Kidney epithelial cell (primary cell): ENCODE results near the gene KAT5. TPM values are rescaled to one million over a fixed set of nuclear protein-coding genes. Genes with fewer than 3 reads are reported as not detected.
"Not testable (repeated sequence)": the region's sequence is repeated elsewhere in the genome, so short reads cannot be mapped to it uniquely, and the experiment has no call there.

Source experiments
- DNase-seq: peaks from one replicate; pipeline ENCODE4 v3.0.0-alpha.2; 2010; ENCODE audit warnings: low read depth
- H3K27me3 ChIP-seq: 2 replicates; pipeline ENCODE4 v1.6.0; 2011; ENCODE audit warnings: low read length; ENCODE audit not compliant: control insufficient read depth, insufficient read depth
- H3K36me3 ChIP-seq: 2 replicates; pipeline ENCODE4 v1.5.1; 2011; ENCODE audit warnings: low read length; ENCODE audit not compliant: control insufficient read depth, insufficient read depth
- H3K4me3 ChIP-seq: 2 replicates; pipeline ENCODE4 v1.5.1; 2011; ENCODE audit warnings: low read depth, mild to moderate bottlenecking, control low read depth, low read length
- CTCF ChIP-seq: IDR thresholded peaks from 2 replicates; pipeline ENCODE4 v1.5.1; 2011; ENCODE audit warnings: mild to moderate bottlenecking, moderate library complexity, low read length, control low read depth, inconsistent platforms; ENCODE audit not compliant: insufficient read depth, poor library complexity, severe bottlenecking
- total RNA-seq: library from RNA; depleted of rRNA; stranded (reverse); fragments of >200 nt; gene quantifications from 2 replicates; pipeline ENCODE4 v1.2.3, GENCODE V29; 2015

The KAT5 gene
- total RNA-seq, 1 donor from 2014 or later = 73.3 TPM

- DNase-seq = no peak
Measured at GRCh38 chr11:65764434-65764833, 52.4 kb downstream of the KAT5 start.

GRCh38 chr11:65766535-65766934 lies 54.5 kb downstream of the KAT5 start:
- DNase-seq = no peak
- H3K4me3 ChIP-seq = no peak overlapping the region
- no peaks in the 10 kb centered on the region for H3K36me3 ChIP-seq
- no peak for TF ChIP-seq CTCF
- no peaks in the 10 kb centered on the region for H3K27me3 ChIP-seq

More at GRCh38 chr11:65764434-65764833, 52.4 kb downstream of the KAT5 start:
- H3K4me3 ChIP-seq = no peak overlapping the region
- no peaks in the 10 kb centered on the region for H3K36me3 ChIP-seq
- TF ChIP-seq CTCF = no peak
- H3K27me3 ChIP-seq = no peaks in the 10 kb centered on the region

GRCh38 chr11:65767406-65767805 lies 55.4 kb downstream of the KAT5 start:
- Histone ChIP-seq H3K27me3 (no peaks in the 10 kb centered on the region), H3K36me3 (no peaks in the 10 kb centered on the region), H3K4me3 (no peak overlapping the region)
- no peak for TF ChIP-seq CTCF
- DNase-seq = no peak

DNA sequence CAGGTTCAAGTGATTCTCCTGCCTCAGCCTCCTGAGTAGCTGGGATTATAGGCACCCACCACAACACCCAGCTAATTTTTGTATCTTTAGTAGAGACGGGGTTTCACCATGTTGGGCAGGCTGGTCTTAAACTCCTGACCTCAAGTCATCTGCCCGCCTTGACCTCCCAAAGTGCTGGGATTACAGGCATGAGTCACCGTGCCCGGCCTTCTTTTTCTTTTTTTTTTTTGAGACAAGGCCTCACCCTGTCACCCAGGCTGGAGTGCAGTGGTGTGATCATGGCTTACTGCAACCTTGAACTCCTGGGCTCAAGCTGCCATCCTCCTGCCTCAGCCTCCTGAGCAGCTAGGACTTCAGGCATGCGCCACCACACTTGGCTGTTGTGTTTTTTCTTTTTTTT lies 55.8 kb downstream of the KAT5 start:
- not testable (repeated sequence) for DNase-seq, H3K27me3 ChIP-seq, H3K4me3 ChIP-seq, H3K36me3 ChIP-seq

Other genes with a start within 250 kb of the KAT5 start
- 1,605 and 1,895 TPM in 2 replicates for gene MALAT1, start 213.2 kb upstream of the KAT5 start, total RNA-seq
- gene SCYL1, start 187.2 kb upstream of the KAT5 start, total RNA-seq = 116 and 121 TPM in 2 replicates
- gene LTBP3, start 153.9 kb upstream of the KAT5 start, total RNA-seq = 116 and 122 TPM in 2 replicates
- gene ZNRD2, start 141.8 kb upstream of the KAT5 start, total RNA-seq = 67.3 and 91.6 TPM in 2 replicates
- 63.9 and 68.5 TPM in 2 replicates for gene FAM89B, start 139.7 kb upstream of the KAT5 start, total RNA-seq
- gene EHBP1L1, start 136.2 kb upstream of the KAT5 start, total RNA-seq = 19.5 and 20.9 TPM in 2 replicates
- gene KCNK7, start 116.5 kb upstream of the KAT5 start, total RNA-seq = not detected in 2 replicates
- gene MAP3K11, start 98.0 kb upstream of the KAT5 start, total RNA-seq = 58.3 and 60.8 TPM in 2 replicates
- gene PCNX3, start 96.5 kb upstream of the KAT5 start, total RNA-seq = 61.9 and 71.2 TPM in 2 replicates
- gene SIPA1, start 74.2 kb upstream of the KAT5 start, total RNA-seq = 19.6 and 25.8 TPM in 2 replicates
- gene RELA, start 49.3 kb upstream of the KAT5 start, total RNA-seq = 64.3 and 103 TPM in 2 replicates
- gene RNASEH2C, start 8.5 kb downstream of the KAT5 start, total RNA-seq = 43.1 and 50.1 TPM in 2 replicates
- gene AP5B1, start 68.7 kb downstream of the KAT5 start, total RNA-seq = 21.5 and 21.7 TPM in 2 replicates
- gene OVOL1, start 74.8 kb downstream of the KAT5 start, total RNA-seq = 15.8 and 17.8 TPM in 2 replicates
- 1.4 and 1.9 TPM in 2 replicates for gene SNX32, start 121.7 kb downstream of the KAT5 start, total RNA-seq
- gene CFL1, start 145.9 kb downstream of the KAT5 start, total RNA-seq = 1,640 and 1,825 TPM in 2 replicates
- gene MUS81, start 148.2 kb downstream of the KAT5 start, total RNA-seq = 63.6 and 77.5 TPM in 2 replicates
- gene EFEMP2, start 160.5 kb downstream of the KAT5 start, total RNA-seq = 54.1 and 62.0 TPM in 2 replicates
- gene CTSW, start 167.6 kb downstream of the KAT5 start, total RNA-seq = not detected in 2 replicates
- 142 and 144 TPM in 2 replicates for gene FIBP, start 176.2 kb downstream of the KAT5 start, total RNA-seq
- gene CCDC85B, start 178.4 kb downstream of the KAT5 start, total RNA-seq = 48.9 and 58.9 TPM in 2 replicates
- 44.2 and 46.5 TPM in 2 replicates for gene FOSL1, start 188.1 kb downstream of the KAT5 start, total RNA-seq
- 19.7 and 19.9 TPM in 2 replicates for gene C11orf68, start 206.8 kb downstream of the KAT5 start, total RNA-seq
- 106 and 141 TPM in 2 replicates for gene DRAP1, start 207.2 kb downstream of the KAT5 start, total RNA-seq
- not detected in 2 replicates for gene TSGA10IP, start 233.2 kb downstream of the KAT5 start, total RNA-seq
- 32.6 and 37.2 TPM in 2 replicates for gene SART1, start 249.5 kb downstream of the KAT5 start, total RNA-seq